ENCODE data around the gene ATG13.

DNA sequence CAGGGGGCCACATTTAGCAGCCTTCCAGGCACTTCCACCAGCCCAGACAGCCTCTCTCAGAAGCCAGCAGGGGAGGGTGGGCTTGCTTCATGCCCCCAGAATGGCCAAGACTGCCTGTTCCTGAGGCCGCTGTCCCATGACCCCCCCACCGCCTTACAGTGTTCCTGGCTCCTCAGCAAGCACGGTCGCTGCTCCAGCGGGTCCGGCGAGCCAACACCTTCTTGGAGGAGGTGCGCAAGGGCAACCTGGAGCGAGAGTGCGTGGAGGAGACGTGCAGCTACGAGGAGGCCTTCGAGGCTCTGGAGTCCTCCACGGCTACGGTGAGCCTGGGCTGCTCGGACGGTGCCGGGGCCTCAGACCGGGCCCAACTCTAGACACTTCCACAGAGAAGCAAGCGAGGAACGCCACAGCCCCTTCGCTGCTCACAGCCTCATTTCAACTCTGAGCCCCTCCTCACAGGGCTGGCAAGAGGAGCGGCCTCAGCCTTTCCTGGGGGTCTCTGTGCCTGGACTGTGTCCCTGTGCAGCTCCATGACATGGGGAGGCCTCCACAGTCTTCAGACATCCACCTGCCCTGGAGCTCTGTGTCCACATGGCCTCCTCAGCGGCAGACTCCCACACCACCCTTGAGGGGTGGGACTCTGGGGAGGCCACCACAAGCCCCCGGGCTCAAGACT lies 102.3 kb downstream of the ATG13 start:
- TF ChIP-seq, protein P1, sequence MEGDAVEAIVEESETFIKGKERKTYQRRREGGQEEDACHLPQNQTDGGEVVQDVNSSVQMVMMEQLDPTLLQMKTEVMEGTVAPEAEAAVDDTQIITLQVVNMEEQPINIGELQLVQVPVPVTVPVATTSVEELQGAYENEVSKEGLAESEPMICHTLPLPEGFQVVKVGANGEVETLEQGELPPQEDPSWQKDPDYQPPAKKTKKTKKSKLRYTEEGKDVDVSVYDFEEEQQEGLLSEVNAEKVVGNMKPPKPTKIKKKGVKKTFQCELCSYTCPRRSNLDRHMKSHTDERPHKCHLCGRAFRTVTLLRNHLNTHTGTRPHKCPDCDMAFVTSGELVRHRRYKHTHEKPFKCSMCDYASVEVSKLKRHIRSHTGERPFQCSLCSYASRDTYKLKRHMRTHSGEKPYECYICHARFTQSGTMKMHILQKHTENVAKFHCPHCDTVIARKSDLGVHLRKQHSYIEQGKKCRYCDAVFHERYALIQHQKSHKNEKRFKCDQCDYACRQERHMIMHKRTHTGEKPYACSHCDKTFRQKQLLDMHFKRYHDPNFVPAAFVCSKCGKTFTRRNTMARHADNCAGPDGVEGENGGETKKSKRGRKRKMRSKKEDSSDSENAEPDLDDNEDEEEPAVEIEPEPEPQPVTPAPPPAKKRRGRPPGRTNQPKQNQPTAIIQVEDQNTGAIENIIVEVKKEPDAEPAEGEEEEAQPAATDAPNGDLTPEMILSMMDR (conservative IDR thresholded peaks at IDR 0.05): no peak
- TF ChIP-seq ZFX (IDR thresholded peaks at IDR 0.05): no peak

Measured in C4-2B (cell line).